HS-5 (cell line): ENCODE results near the gene ATAD3B.

ENCODE experiments used
- DNase-seq: peaks from one replicate; pipeline ENCODE4 v3.0.0-alpha.2; 2012; ENCODE audit warnings: low read depth

Gene ATAD3B

GRCh38 chr1:1535201-1536018 is 63.8 kb downstream of the ATAD3B start:
- no peak for DNase-seq

- no peak for DNase-seq
These were observed 64.7 kb downstream of the ATAD3B start for GRCh38 chr1:1536019-1536937.

GRCh38 chr1:1536938-1537546 is 65.5 kb downstream of the ATAD3B start:
- DNase-seq = no peak

GRCh38 chr1:1537626-1538250 is 66.2 kb downstream of the ATAD3B start:
- DNase-seq = no peak

GRCh38 chr1:1538334-1538733 is 66.8 kb downstream of the ATAD3B start:
- DNase-seq = no peak

- no peak for DNase-seq
These were observed 67.4 kb downstream of the ATAD3B start for GRCh38 chr1:1538989-1539309.

GRCh38 chr1:1539310-1540089 is 67.9 kb downstream of the ATAD3B start:
- DNase-seq = no peak

GRCh38 chr1:1540090-1540817 is 68.7 kb downstream of the ATAD3B start, which contains the start of gene TMEM240:
Gene TMEM240, minus strand, starts transcription at chr1:1540624. Its CDS starts 278 bp downstream, at chr1:1540346.
- no peak for DNase-seq

GRCh38 chr1:1540818-1541628 is 69.5 kb downstream of the ATAD3B start:
- DNase-seq = no peak

GRCh38 chr1:1541956-1542765 is 70.6 kb downstream of the ATAD3B start:
- DNase-seq = no peak

GRCh38 chr1:1542766-1543705 is 71.5 kb downstream of the ATAD3B start:
- DNase-seq = no peak

- DNase-seq = no peak
These were observed 72.1 kb downstream of the ATAD3B start for GRCh38 chr1:1543706-1544099.

GRCh38 chr1:1544544-1544943 is 73.0 kb downstream of the ATAD3B start:
- no peak for DNase-seq
